ENCODE results near the gene GLI3. TPM values are rescaled to one million over a fixed set of nuclear protein-coding genes. Genes with fewer than 3 reads are reported as not detected.

Gene GLI3
- total and polyA plus RNA-seq, 2 of the 8 experiments (the other 6 are each of a cell fraction or from before 2014, with no cell fraction given): 8.0 to 31.1 TPM

DNA sequence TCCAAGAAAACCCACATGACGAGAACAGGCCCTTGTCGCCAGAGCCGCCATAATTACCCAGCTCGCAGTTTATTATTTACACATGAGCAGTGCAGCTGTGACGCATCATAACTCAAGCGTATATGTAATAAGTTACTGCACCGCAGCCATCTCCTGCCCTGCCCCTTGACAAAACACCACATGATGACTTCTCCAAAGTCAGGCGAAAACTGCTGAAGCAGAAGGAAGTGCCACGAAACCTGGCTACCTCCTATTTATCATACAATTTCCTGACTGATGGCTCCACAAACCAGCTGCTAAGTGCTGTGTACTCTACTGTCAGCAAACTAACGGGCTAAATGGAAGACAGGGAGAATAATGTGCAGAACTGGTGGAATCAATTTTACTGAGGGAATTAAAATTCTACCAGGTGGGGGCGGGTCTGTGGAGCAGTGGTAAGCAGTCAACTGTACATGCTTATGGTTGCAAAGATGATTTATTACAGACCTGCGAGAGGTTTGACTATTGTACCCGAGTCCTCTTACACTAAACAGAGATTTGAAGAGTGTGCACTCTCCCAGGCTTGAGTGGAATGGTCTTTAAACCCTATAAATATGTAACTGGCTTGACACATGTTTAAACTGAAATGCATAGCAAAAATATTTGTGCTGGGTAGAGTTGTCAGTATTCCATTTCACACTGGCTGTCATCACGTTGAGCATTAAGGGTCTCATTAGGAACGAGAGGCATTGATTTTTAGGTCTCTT, 156.0 kb downstream of the GLI3 start:
- no peak for FAIRE-seq
- Histone ChIP-seq H2BK120ac (replicated peaks; ENCODE audit: low read depth, low read length) (no peak overlapping the region), H3K56ac (replicated peaks; ENCODE audit: insufficient read length, low read depth, low read length) (no peak overlapping the region), H2AFZ (ENCODE audit: low read length) (no peak overlapping the region), H2BK20ac (ENCODE audit: low read length) (no peak overlapping the region), H2AK5ac (ENCODE audit: low read depth, low read length) (no peak overlapping the region), H3K9me3 (ENCODE audit: insufficient read depth in 2 of 2, low read depth in 1 of 2, low read length in 1 of 2) (no peaks in the 10 kb centered on the region), H2BK15ac (ENCODE audit: low read length) (no peak overlapping the region), H3K14ac (ENCODE audit: insufficient read length) (no peak overlapping the region), H3K79me2 (ENCODE audit: control insufficient read depth in 1 of 2, insufficient read depth in 2 of 2, low read length in 2 of 2) (no peaks in the 10 kb centered on the region; a peak in 1 of 4 replicates), H3K18ac (ENCODE audit: extremely low read depth, low read length) (no peak overlapping the region), H3K27me3 (replicated peaks in 1 of 4; ENCODE audit: control insufficient read depth in 3 of 4, extremely low read depth in 1 of 4, insufficient read depth in 3 of 4, low read length in 3 of 4) (peaks cover 0 to 2% (median under 1%) of the 10 kb centered on the region in 4 experiments; a peak in 4 of 7 replicates), H3K4me2 (ENCODE audit: insufficient read depth in 1 of 2, low read depth in 2 of 2, low read length in 2 of 2) (no peak overlapping the region), H4K8ac (ENCODE audit: extremely low read depth, insufficient read depth, low read length) (no peak overlapping the region), H3K23me2 (ENCODE audit: low read depth, low read length) (no peaks in the 10 kb centered on the region), H3K4ac (replicated peaks; ENCODE audit: insufficient read length, low read depth, low read length) (no peak overlapping the region), H3K36me3 (ENCODE audit: control insufficient read depth in 2 of 4, insufficient read depth in 4 of 4, low read length in 3 of 4) (no peaks in the 10 kb centered on the region), H4K5ac (ENCODE audit: insufficient read length, low read depth, low read length) (no peak overlapping the region), H3K23ac (ENCODE audit: insufficient read length) (no peak overlapping the region), H3K9ac (replicated peaks in 1 of 4; ENCODE audit: extremely low read depth in 1 of 4, low read depth in 3 of 4, low read length in 3 of 4) (no peak overlapping the region), H4K91ac (replicated peaks; ENCODE audit: insufficient read length, low read length) (no peak overlapping the region), H3K4me1 (replicated peaks in 1 of 4; ENCODE audit: control insufficient read depth in 3 of 4, insufficient read depth in 4 of 4, low read length in 3 of 4) (no peaks in the 10 kb centered on the region), H2BK5ac (ENCODE audit: low read depth, low read length) (no peak overlapping the region), H2BK12ac (ENCODE audit: low read depth, low read length) (no peak overlapping the region), H4K20me1 (replicated peaks in 1 of 2; ENCODE audit: control insufficient read depth in 1 of 2, insufficient read depth in 2 of 2, low read length in 2 of 2) (peaks cover 1 to 9% of the 10 kb centered on the region in 2 experiments), H3K79me1 (ENCODE audit: low read depth, low read length) (no peaks in the 10 kb centered on the region), H3K27ac (ENCODE audit: low read depth, low read length) (no peak overlapping the region), H3K4me3 (ENCODE audit: extremely low read depth in 1 of 4, insufficient read depth in 2 of 4, low read depth in 3 of 4, low read length in 4 of 4) (no peak overlapping the region)
- ChIA-PET CTCF (ENCODE audit: partially characterized antibody) (interaction anchor here (1.1 kb wide), 1 partner anchor 10 kb away, joined by 5 read pairs; no protein-coding TSS in a partner anchor), POLR2A (ENCODE audit: partially characterized antibody) (no interaction called here)
- 88% methylated on average over 15 of the region's 15 CpGs; no CpG with 5 or more reads in 1 of the 2 experiments for WGBS, 2 experiments (ENCODE audit: extremely low coverage in 1 of 2, insufficient coverage in 1 of 2, insufficient read length in 1 of 2, insufficient replicate concordance in 2 of 2, low coverage in 1 of 2, low lambda C conversion rate in 2 of 2, missing lambda C conversion rate in 1 of 2)
- no peak for TF ChIP-seq SRF (IDR thresholded peaks at IDR 0.05; ENCODE audit: low read depth, low read length)
- no peak for TF ChIP-seq EGR1 (IDR thresholded peaks at IDR 0.05; ENCODE audit: borderline replicate concordance, low read depth, low read length)
- no peak for TF ChIP-seq POU5F1 (IDR thresholded peaks at IDR 0.05; ENCODE audit: low read depth, low read length)
- TF ChIP-seq POLR2A (IDR thresholded peaks at IDR 0.05; ENCODE audit: control extremely low read depth in 1 of 2, low read depth in 2 of 2, low read length in 2 of 2): no peak
- no peak for TF ChIP-seq CBX8 (IDR thresholded peaks at IDR 0.05; ENCODE audit: borderline replicate concordance, low read depth, low read length)
- TF ChIP-seq POLR2AphosphoS5 (IDR thresholded peaks at IDR 0.05; ENCODE audit: low read depth, low read length): no peak
- no peak for TF ChIP-seq CEBPB (IDR thresholded peaks at IDR 0.05; ENCODE audit: low read depth, low read length)
- TF ChIP-seq SP4 (IDR thresholded peaks at IDR 0.05; ENCODE audit: low read length): no peak
- TF ChIP-seq SIX5 (IDR thresholded peaks at IDR 0.05; ENCODE audit: low read depth, low read length): no peak
- TF ChIP-seq RNF2 (IDR thresholded peaks at IDR 0.05; ENCODE audit: borderline replicate concordance, low read depth, low read length, missing control alignments, poor library complexity, severe bottlenecking): no peak
- TF ChIP-seq EP300 (IDR thresholded peaks at IDR 0.05; ENCODE audit: borderline replicate concordance in 1 of 2, low read depth in 2 of 2, low read length in 2 of 2): no peak
- DNase-seq (ENCODE audit: low read depth in 1 of 2, low spot score in 2 of 2): no peak
